BJ (cell line): ENCODE data around the gene UBL5. TPM values are rescaled to one million over a fixed set of nuclear protein-coding genes. Genes with fewer than 3 reads are reported as not detected.

Experiments
- CTCF ChIA-PET: fragments of 350-600 bp; formaldehyde crosslinking; extraction: SDS; loops from one replicate; lab custom pipeline; 2021; ENCODE audit warnings: antibody characterized with exemption, inconsistent platforms; lab: Yijun Ruan, JAX
- POLR2A ChIA-PET: fragments of 300-600 bp; sonication (Branson Sonifier 250); formaldehyde crosslinking; extraction: SDS; loops from one replicate; lab custom pipeline; 2021; ENCODE audit warnings: antibody characterized with exemption; lab: Charles Lee
- DNase-seq: peaks from one replicate; pipeline ENCODE4 v3.0.0-alpha.2; 2011; ENCODE audit warnings: low read depth
- H3K27me3 ChIP-seq: 2 replicates; pipeline ENCODE4 v1.6.0; 2011; ENCODE audit warnings: low read length; ENCODE audit not compliant: control insufficient read depth, insufficient read depth
- H3K36me3 ChIP-seq: 2 replicates; pipeline ENCODE4 v1.5.1; 2011; ENCODE audit warnings: low read length; ENCODE audit not compliant: control insufficient read depth, insufficient read depth
- H3K4me3 ChIP-seq: 2 replicates; pipeline ENCODE4 v1.5.1; 2011; ENCODE audit warnings: low read depth, mild to moderate bottlenecking, control low read depth, low read length
- CTCF ChIP-seq: IDR thresholded peaks from 2 replicates; pipeline ENCODE4 v1.5.1; 2011; ENCODE audit warnings: low read depth, mild to moderate bottlenecking, control low read depth, inconsistent platforms, low read length, moderate library complexity; ENCODE audit not compliant: insufficient read depth
- polyA plus RNA-seq: library from polyadenylated mRNA; depleted of rRNA; stranded (reverse); fragments of >200 nt; gene quantifications from 2 replicates; pipeline ENCODE4 v1.2.3, GENCODE V29; 2011

The UBL5 gene
- polyA plus RNA-seq, 1 experiment = 506 TPM

- DNase-seq = no peak
- ChIA-PET CTCF (interaction anchor here (1.2 to 2.4 kb wide), 3 partner anchors 9 to 21 kb away, joined by 3 to 8 read pairs (median 4); no protein-coding TSS in a partner anchor), POLR2A (no interaction called here)
- no peak for TF ChIP-seq CTCF
- H3K27me3 ChIP-seq = no peaks in the 10 kb centered on the region
- no peaks in the 10 kb centered on the region for H3K36me3 ChIP-seq
- no peak overlapping the region for H3K4me3 ChIP-seq
Observed at GRCh38 chr19:9857076-9857721, 29.5 kb downstream of the UBL5 start.

GRCh38 chr19:9857920-9858746 is 30.4 kb downstream of the UBL5 start:
- no peak for DNase-seq
- TF ChIP-seq CTCF = no peak
- Histone ChIP-seq H3K27me3 (no peaks in the 10 kb centered on the region), H3K36me3 (no peaks in the 10 kb centered on the region), H3K4me3 (no peak overlapping the region)
- ChIA-PET CTCF (interaction anchor here (0.6 to 2.4 kb wide), 5 partner anchors 10 to 172 kb away, joined by 3 to 8 read pairs (median 3); no protein-coding TSS in a partner anchor), POLR2A (no interaction called here)

- POLR2A ChIA-PET = no interaction called here
- no peak overlapping the region for H3K4me3 ChIP-seq
- CTCF ChIA-PET = interaction anchor here (1.1 to 2.4 kb wide), 3 partner anchors 11 to 171 kb away, joined by 3 to 8 read pairs (median 4); no protein-coding TSS in a partner anchor
Observed at GRCh38 chr19:9858766-9859165, 31.0 kb downstream of the UBL5 start.

GRCh38 chr19:9860407-9860806 is 32.7 kb downstream of the UBL5 start:
- CTCF ChIA-PET = no interaction called here
- POLR2A ChIA-PET = no interaction called here

More at GRCh38 chr19:9858766-9859165, 31.0 kb downstream of the UBL5 start:
- no peaks in the 10 kb centered on the region for H3K36me3 ChIP-seq
- H3K27me3 ChIP-seq = no peaks in the 10 kb centered on the region
- no peak for TF ChIP-seq CTCF
- DNase-seq = no peak

More at GRCh38 chr19:9860407-9860806, 32.7 kb downstream of the UBL5 start:
- Histone ChIP-seq H3K27me3 (peaks cover 2% of the 10 kb centered on the region; the same call in 1 of the 2 replicates), H3K36me3 (no peaks in the 10 kb centered on the region), H3K4me3 (no peak overlapping the region)
- no peak for TF ChIP-seq CTCF
- DNase-seq = no peak
